ENCODE measurements around the gene DNMT3A.

GRCh38 chr2:25354116-25354515 lies 12.4 kb upstream of the DNMT3A start:
- TF ChIP-seq EZH2 (IDR thresholded peaks at IDR 0.05; ENCODE audit: insufficient read depth, low read length) = no peak
- TF ChIP-seq, protein P1, sequence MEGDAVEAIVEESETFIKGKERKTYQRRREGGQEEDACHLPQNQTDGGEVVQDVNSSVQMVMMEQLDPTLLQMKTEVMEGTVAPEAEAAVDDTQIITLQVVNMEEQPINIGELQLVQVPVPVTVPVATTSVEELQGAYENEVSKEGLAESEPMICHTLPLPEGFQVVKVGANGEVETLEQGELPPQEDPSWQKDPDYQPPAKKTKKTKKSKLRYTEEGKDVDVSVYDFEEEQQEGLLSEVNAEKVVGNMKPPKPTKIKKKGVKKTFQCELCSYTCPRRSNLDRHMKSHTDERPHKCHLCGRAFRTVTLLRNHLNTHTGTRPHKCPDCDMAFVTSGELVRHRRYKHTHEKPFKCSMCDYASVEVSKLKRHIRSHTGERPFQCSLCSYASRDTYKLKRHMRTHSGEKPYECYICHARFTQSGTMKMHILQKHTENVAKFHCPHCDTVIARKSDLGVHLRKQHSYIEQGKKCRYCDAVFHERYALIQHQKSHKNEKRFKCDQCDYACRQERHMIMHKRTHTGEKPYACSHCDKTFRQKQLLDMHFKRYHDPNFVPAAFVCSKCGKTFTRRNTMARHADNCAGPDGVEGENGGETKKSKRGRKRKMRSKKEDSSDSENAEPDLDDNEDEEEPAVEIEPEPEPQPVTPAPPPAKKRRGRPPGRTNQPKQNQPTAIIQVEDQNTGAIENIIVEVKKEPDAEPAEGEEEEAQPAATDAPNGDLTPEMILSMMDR (IDR thresholded peaks at IDR 0.05; ENCODE audit: insufficient read depth, low read depth, low read length) = no peak
